H1 (cell line): ENCODE data around the gene PLCL1. TPM values are rescaled to one million over a fixed set of nuclear protein-coding genes. Genes with fewer than 3 reads are reported as not detected.

Experiments
- CTCF ChIA-PET: fragments of 300-600 bp; sonication (Branson Sonifier 250); formaldehyde crosslinking; loops from one replicate; lab custom pipeline; 2021; ENCODE audit not compliant: partially characterized antibody; lab: Charles Lee
- POLR2A ChIA-PET: fragments of 300-600 bp; sonication (Branson Sonifier 250); formaldehyde crosslinking; loops from one replicate; lab custom pipeline; 2021; ENCODE audit warnings: inconsistent platforms; ENCODE audit not compliant: partially characterized antibody; lab: Charles Lee
- DNase-seq, 2 experiments: peaks; one replicate each; pipeline versions ENCODE4 v3.0.0 to v3.0.0-alpha.2; 2010 to 2022; ENCODE audit warnings: low spot score in 2 of 2, low read depth in 1 of 2, mixed read lengths in 1 of 2
- FAIRE-seq: peaks from 2 replicates; lab custom pipeline; 2011; peaks lifted over from hg19 to GRCh38; lab: Jason Lieb, UNC
- H2AFZ ChIP-seq: 2 replicates; pipeline ENCODE4 v1.8.1; 2012; ENCODE audit warnings: low read length, inconsistent platforms
- H2AK5ac ChIP-seq: 2 replicates; pipeline ENCODE4 v1.6.1; 2013; ENCODE audit warnings: low read depth, low read length
- H2BK120ac ChIP-seq: replicated peaks from 2 replicates; pipeline ENCODE3; 2013; ENCODE audit warnings: low read depth, low read length, inconsistent platforms
- H2BK12ac ChIP-seq: 2 replicates; pipeline ENCODE4 v1.6.1; 2013; ENCODE audit warnings: low read depth, low read length
- H2BK15ac ChIP-seq: 2 replicates; pipeline ENCODE4 v1.6.1; 2013; ENCODE audit warnings: low read length
- H2BK20ac ChIP-seq: 2 replicates; pipeline ENCODE4 v1.6.1; 2013; ENCODE audit warnings: low read length
- H2BK5ac ChIP-seq: 2 replicates; pipeline ENCODE4 v1.6.1; 2013; ENCODE audit warnings: low read depth, low read length
- H3K14ac ChIP-seq: 2 replicates; pipeline ENCODE4 v1.6.1; 2013; ENCODE audit warnings: inconsistent platforms; ENCODE audit not compliant: insufficient read length
- H3K18ac ChIP-seq: 2 replicates; pipeline ENCODE4 v1.6.1; 2013; ENCODE audit warnings: low read length; ENCODE audit errors: extremely low read depth
- H3K23ac ChIP-seq: 2 replicates; pipeline ENCODE4 v1.6.1; 2013; ENCODE audit warnings: inconsistent platforms; ENCODE audit not compliant: insufficient read length
- H3K23me2 ChIP-seq: 2 replicates; pipeline ENCODE4 v1.6.1; 2013; ENCODE audit warnings: low read depth, low read length
- H3K27ac ChIP-seq: 2 replicates; pipeline ENCODE4 v1.6.1; 2011; ENCODE audit warnings: low read depth, low read length, inconsistent platforms
- H3K27me3 ChIP-seq, 4 experiments: replicated peaks in 1 of 4; 1 replicate in 1 of 4; 2 replicates in 3 of 4; pipeline versions ENCODE4 v1.6.1 to v1.8.1; 2011 to 2013; ENCODE audit warnings: low read length in 3 of 4, mild to moderate bottlenecking in 3 of 4, inconsistent platforms in 2 of 4, mixed read lengths in 2 of 4, moderate library complexity in 1 of 4; ENCODE audit not compliant: control insufficient read depth in 3 of 4, insufficient read depth in 3 of 4; ENCODE audit errors: extremely low read depth in 1 of 4
- H3K36me3 ChIP-seq, 4 experiments: 2 replicates each; pipeline versions ENCODE4 v1.6.1 to v1.8.1; 2011 to 2013; ENCODE audit warnings: mild to moderate bottlenecking in 4 of 4, low read length in 3 of 4, moderate library complexity in 2 of 4, control low read depth in 1 of 4, inconsistent platforms in 1 of 4; ENCODE audit not compliant: insufficient read depth in 4 of 4, control insufficient read depth in 2 of 4
- H3K4ac ChIP-seq: replicated peaks from 2 replicates; pipeline ENCODE3; 2013; ENCODE audit warnings: low read length, low read depth, mixed read lengths, inconsistent platforms; ENCODE audit not compliant: insufficient read length
- H3K4me1 ChIP-seq, 4 experiments: replicated peaks in 1 of 4; 1 replicate in 1 of 4; 2 replicates in 3 of 4; pipeline versions ENCODE4 v1.6.1 to v1.8.1; 2011 to 2013; ENCODE audit warnings: low read length in 3 of 4, inconsistent platforms in 2 of 4, mixed read lengths in 1 of 4; ENCODE audit not compliant: insufficient read depth in 4 of 4, control insufficient read depth in 3 of 4
- H3K4me2 ChIP-seq, 2 experiments: 2 replicates each; pipeline versions ENCODE4 v1.6.1 to v1.8.1; 2011 to 2013; ENCODE audit warnings: low read depth in 2 of 2, low read length in 2 of 2, control low read depth in 1 of 2, inconsistent platforms in 1 of 2, mild to moderate bottlenecking in 1 of 2; ENCODE audit not compliant: insufficient read depth in 1 of 2
- H3K4me3 ChIP-seq, 4 experiments: fragments of 200-600, 300-600 bp in 1 of 4; sonication (generic), shearing (Covaris generic), sonication (Bioruptor Twin) in 1 of 4; 2 replicates each; pipeline versions ENCODE4 v1.5.1 to v1.8.1; 2011 to 2016; ENCODE audit warnings: low read length in 4 of 4, low read depth in 3 of 4, control low read depth in 2 of 4, inconsistent platforms in 2 of 4, mild to moderate bottlenecking in 2 of 4, mixed read lengths in 1 of 4, moderate library complexity in 1 of 4; ENCODE audit not compliant: insufficient read depth in 2 of 4; ENCODE audit errors: extremely low read depth in 1 of 4
- H3K56ac ChIP-seq: replicated peaks from 2 replicates; pipeline ENCODE3; 2013; ENCODE audit warnings: low read depth, mild to moderate bottlenecking, mixed read lengths, low read length, inconsistent platforms; ENCODE audit not compliant: insufficient read length
- H3K79me1 ChIP-seq: 2 replicates; pipeline ENCODE4 v1.6.1; 2013; ENCODE audit warnings: low read depth, low read length, control low read depth
- H3K79me2 ChIP-seq, 2 experiments: 2 replicates each; pipeline versions ENCODE4 v1.6.1 to v1.8.1; 2012 to 2013; ENCODE audit warnings: low read length in 2 of 2, mild to moderate bottlenecking in 2 of 2, inconsistent platforms in 1 of 2; ENCODE audit not compliant: insufficient read depth in 2 of 2, control insufficient read depth in 1 of 2
- H3K9ac ChIP-seq, 4 experiments: replicated peaks in 1 of 4; 1 replicate in 1 of 4; 2 replicates in 3 of 4; pipeline versions ENCODE4 v1.6.1 to v1.8.1; 2011 to 2013; ENCODE audit warnings: low read depth in 3 of 4, low read length in 3 of 4, control low read depth in 2 of 4, mild to moderate bottlenecking in 2 of 4, moderate library complexity in 2 of 4, inconsistent platforms in 1 of 4; ENCODE audit errors: extremely low read depth in 1 of 4
- H3K9me3 ChIP-seq, 2 experiments: 2 replicates each; pipeline versions ENCODE4 v1.6.1 to v1.8.1; 2012 to 2013; ENCODE audit warnings: mild to moderate bottlenecking in 2 of 2, moderate library complexity in 2 of 2, control low read depth in 1 of 2, inconsistent platforms in 1 of 2, low read depth in 1 of 2, low read length in 1 of 2, mixed read lengths in 1 of 2; ENCODE audit not compliant: insufficient read depth in 2 of 2
- H4K20me1 ChIP-seq, 2 experiments: replicated peaks in 1 of 2; 2 replicates each; pipeline versions ENCODE3 to v1.8.1; 2011 to 2013; ENCODE audit warnings: inconsistent platforms in 2 of 2, low read length in 2 of 2, mild to moderate bottlenecking in 1 of 2; ENCODE audit not compliant: insufficient read depth in 2 of 2, control insufficient read depth in 1 of 2
- H4K5ac ChIP-seq: 2 replicates; pipeline ENCODE4 v1.6.1; 2013; ENCODE audit warnings: low read length, low read depth, mixed read lengths, inconsistent platforms; ENCODE audit not compliant: insufficient read length
- H4K8ac ChIP-seq: 2 replicates; pipeline ENCODE4 v1.8.0; 2013; ENCODE audit warnings: mild to moderate bottlenecking, moderate library complexity, low read length, inconsistent platforms; ENCODE audit not compliant: insufficient read depth; ENCODE audit errors: extremely low read depth
- H4K91ac ChIP-seq: replicated peaks from 2 replicates; pipeline ENCODE3; 2013; ENCODE audit warnings: low read length, mixed read lengths, inconsistent platforms; ENCODE audit not compliant: insufficient read length
- CHD1 ChIP-seq: IDR thresholded peaks from 2 replicates; pipeline ENCODE4 v1.6.1; 2012; ENCODE audit warnings: low read depth, low read length, improper control_type of control experiment
- JUN ChIP-seq: IDR thresholded peaks from 2 replicates; pipeline ENCODE4 v1.6.1; 2011; ENCODE audit warnings: low read depth, mild to moderate bottlenecking, improper control_type of control experiment, low read length
- JUND ChIP-seq: IDR thresholded peaks from 2 replicates; pipeline ENCODE4 v1.6.1; 2011; ENCODE audit warnings: mild to moderate bottlenecking, improper control_type of control experiment, low read length
- POLR2A ChIP-seq, 2 experiments: IDR thresholded peaks; 1 replicate in 1 of 2; 2 replicates in 1 of 2; pipeline ENCODE4 v1.6.1; 2011; ENCODE audit warnings: low read depth in 2 of 2, low read length in 2 of 2, mild to moderate bottlenecking in 2 of 2; ENCODE audit errors: control extremely low read depth in 1 of 2
- POU5F1 ChIP-seq: IDR thresholded peaks from 2 replicates; pipeline ENCODE4 v1.6.1; 2011; ENCODE audit warnings: low read depth, mild to moderate bottlenecking, low read length, moderate library complexity
- RNF2 ChIP-seq: fragments of 200-900, 300-1000 bp; sonication (generic); IDR thresholded peaks from 2 replicates; pipeline ENCODE4 v1.7.1; 2016; ENCODE audit warnings: borderline replicate concordance, low read depth, mild to moderate bottlenecking, antibody characterized with exemption, low read length; ENCODE audit not compliant: poor library complexity, severe bottlenecking; ENCODE audit errors: missing control alignments
- SP1 ChIP-seq: IDR thresholded peaks from 2 replicates; pipeline ENCODE4 v1.6.1; 2011; ENCODE audit warnings: low read depth, low read length
- TAF1 ChIP-seq: IDR thresholded peaks from 2 replicates; pipeline ENCODE4 v1.6.1; 2011; ENCODE audit warnings: mild to moderate bottlenecking, low read depth, low read length
- TEAD4 ChIP-seq: IDR thresholded peaks from 2 replicates; pipeline ENCODE4 v1.6.1; 2012; ENCODE audit warnings: low read depth, low read length, inconsistent platforms, mixed read lengths
- ZNF274 ChIP-seq: IDR thresholded peaks from 2 replicates; pipeline ENCODE4 v1.7.0; 2012; ENCODE audit warnings: low read length, borderline replicate concordance; ENCODE audit errors: extremely low read depth
- WGBS, 2 experiments: shearing (Covaris generic) in 1 of 2; methylation state at CpG; one replicate each; pipeline versions ENCODE4 v1.1.6 to v1.1.7; 2013 to 2015; ENCODE audit warnings: low lambda C conversion rate in 2 of 2, mixed read lengths in 2 of 2, inconsistent platforms in 1 of 2, low coverage in 1 of 2, missing lambda C conversion rate in 1 of 2; ENCODE audit not compliant: insufficient replicate concordance in 2 of 2, insufficient coverage in 1 of 2, insufficient read length in 1 of 2; ENCODE audit errors: extremely low coverage in 1 of 2, missing lambda C conversion rate in 1 of 2; 5-methylcytosine and 5-hydroxymethylcytosine counted together
- polyA plus RNA-seq, 7 experiments: library from polyadenylated mRNA; depleted of rRNA in 3 of 7; stranded (reverse) in 5 of 7; unstranded in 2 of 7; fragments of >200 nt in 5 of 7; fragments of 200-250 nt in 2 of 7; gene quantifications; 1 replicate in 5 of 7; 2 replicates in 1 of 7; 4 replicates in 1 of 7; pipeline versions ENCODE4 v1.2.1 to v1.2.3, GENCODE V29; 2011 to 2013; ENCODE audit warnings: missing spikeins in 2 of 7, mixed read lengths in 2 of 7
- total RNA-seq: library from RNA; stranded (reverse); fragmentation: NEBNext Ultra II Directional; extraction: Animal tissue kit (Norgen Biotek cat#: 25700); gene quantifications from 2 replicates; pipeline ENCODE4 v1.2.1, GENCODE V29; 2021

Gene PLCL1
- total and polyA plus RNA-seq, 2 of the 8 experiments (the other 6 are each of a cell fraction or from before 2014, with no cell fraction given): not detected

DNA sequence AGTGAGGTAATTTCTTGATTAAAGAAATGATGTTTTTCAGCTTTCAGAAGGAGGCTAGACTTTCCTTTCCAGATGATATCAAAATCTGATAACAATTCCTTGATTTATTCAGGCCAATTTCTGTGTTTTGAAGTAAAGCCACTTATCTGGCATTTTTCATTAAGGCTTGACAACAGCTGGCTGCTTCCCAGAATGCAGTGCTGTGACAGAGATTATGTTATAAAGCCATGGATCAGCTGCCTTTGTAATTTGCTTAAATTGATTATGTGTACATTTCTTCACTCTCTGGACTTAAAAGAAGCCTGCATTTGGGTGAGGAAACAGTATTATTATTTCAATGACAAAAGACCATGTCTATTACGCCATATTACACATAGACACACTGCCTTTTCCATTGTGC is 136.0 kb downstream of the PLCL1 start:
- H3K56ac ChIP-seq: no peak overlapping the region
- no peak overlapping the region for H4K91ac ChIP-seq
- no peak overlapping the region for H3K4me3 ChIP-seq
- DNase-seq (no peak), FAIRE-seq (no peak)
- H3K79me1 ChIP-seq: no peaks in the 10 kb centered on the region
- H4K20me1 ChIP-seq: no peaks in the 10 kb centered on the region
- no peaks in the 10 kb centered on the region for H3K23me2 ChIP-seq
- no peaks in the 10 kb centered on the region for H3K36me3 ChIP-seq
- no peak overlapping the region for H2BK120ac ChIP-seq
- H3K79me2 ChIP-seq: no peaks in the 10 kb centered on the region
- H3K27ac ChIP-seq: no peak overlapping the region
- H2AK5ac ChIP-seq: no peak overlapping the region
- whole genome bisulfite sequencing, 2 experiments: 90% methylated on average over 1 of the region's 1 CpG; no CpG with 5 or more reads in 1 of the 2 experiments
- no peaks in the 10 kb centered on the region for H3K4me1 ChIP-seq
- no peak overlapping the region for H3K23ac ChIP-seq
- no peak overlapping the region for H2BK5ac ChIP-seq
- H4K8ac ChIP-seq: no peak overlapping the region
- no peak overlapping the region for H2BK20ac ChIP-seq
- H4K5ac ChIP-seq: no peak overlapping the region
- no peak overlapping the region for H3K9ac ChIP-seq
- ChIA-PET CTCF (interaction anchor here (1.3 kb wide), 1 partner anchor 18 kb away, joined by 4 read pairs; no protein-coding TSS in a partner anchor), POLR2A (no interaction called here)
- no peak overlapping the region for H3K4ac ChIP-seq
- H3K9me3 ChIP-seq: no peaks in the 10 kb centered on the region
- no peak overlapping the region for H2BK15ac ChIP-seq
- H3K27me3 ChIP-seq: peaks cover 0 to 1% (median 0%) of the 10 kb centered on the region in 4 experiments; a peak in 1 of 7 replicates
- no peak overlapping the region for H3K4me2 ChIP-seq
- H3K18ac ChIP-seq: no peak overlapping the region
- H2BK12ac ChIP-seq: no peak overlapping the region
- no peak overlapping the region for H2AFZ ChIP-seq
- no peak overlapping the region for H3K14ac ChIP-seq
- TF ChIP-seq SP1: no peak
- TF ChIP-seq JUN: no peak
- no peak for TF ChIP-seq CHD1
- TF ChIP-seq ZNF274: no peak
- no peak for TF ChIP-seq RNF2
- TF ChIP-seq POLR2A (IDR thresholded peaks at IDR 0.05; ENCODE audit: control extremely low read depth in 1 of 2, low read depth in 2 of 2, low read length in 2 of 2): no peak
- TF ChIP-seq TEAD4: no peak
- TF ChIP-seq TAF1: no peak
- no peak for TF ChIP-seq JUND
- TF ChIP-seq POU5F1: no peak
